ENCODE results near the gene ALDH2. TPM values are rescaled to one million over a fixed set of nuclear protein-coding genes. Genes with fewer than 3 reads are reported as not detected.
A peak's percentile ranks its signal among the peaks of the same experiment; 100 is the strongest.

ALDH2 gene
- polyA plus RNA-seq, 1 of the 3 experiments (the other 2 are of a cell fraction) = 67.5 TPM

DNA sequence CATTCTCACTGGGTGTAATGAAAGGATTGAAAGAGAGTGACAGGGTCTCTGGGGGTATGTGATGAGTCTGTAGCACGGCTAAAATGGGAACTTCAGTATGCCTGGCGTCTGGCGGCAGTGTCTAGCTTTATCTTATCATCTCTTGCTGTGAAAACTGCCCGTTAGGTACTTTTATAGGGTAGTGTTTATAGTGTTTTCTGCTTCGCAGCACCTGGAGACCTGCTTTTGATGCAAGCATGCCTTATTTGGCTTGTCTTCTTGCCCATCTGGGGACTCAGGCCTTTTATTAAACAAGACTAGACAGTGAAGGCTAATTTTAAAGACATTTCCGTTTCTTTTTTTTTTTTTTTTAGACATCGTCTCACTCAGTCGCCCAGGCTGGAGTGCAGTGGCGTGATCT is 36.3 kb upstream of the ALDH2 start:
- no peak overlapping the region for H3K4me3 ChIP-seq (ENCODE audit: low read depth in 2 of 2, low read length in 1 of 2)
- H3K4me1 ChIP-seq (ENCODE audit: control insufficient read depth in 1 of 2, insufficient read depth in 2 of 2, low read depth in 1 of 2, low read length in 1 of 2) = peaks cover 0 to 3% of the 10 kb centered on the region in 2 experiments; a peak in 1 of 4 replicates
- no peaks in the 10 kb centered on the region for H4K20me1 ChIP-seq (ENCODE audit: insufficient read depth)
- no peaks in the 10 kb centered on the region for H3K9me3 ChIP-seq
- H3K79me2 ChIP-seq (ENCODE audit: insufficient read depth) = no peaks in the 10 kb centered on the region
- peaks cover 10 to 13% of the 10 kb centered on the region in 2 experiments for H3K36me3 ChIP-seq (replicated peaks in 1 of 2; ENCODE audit: control insufficient read depth in 1 of 2, insufficient read depth in 2 of 2, low read length in 1 of 2)
- WGBS (ENCODE audit: low lambda C conversion rate) = 91% methylated on average over 7 of the region's 9 CpGs
- TF ChIP-seq EZH2phosphoT487 (IDR thresholded peaks at IDR 0.05; ENCODE audit: borderline replicate concordance, low read depth) (no peak), JUND (IDR thresholded peaks at IDR 0.05) (no peak), SMC3 (IDR thresholded peaks at IDR 0.05; ENCODE audit: low read depth, low read length) (no peak), FOSL2 (IDR thresholded peaks at IDR 0.05; ENCODE audit: borderline replicate concordance, low read depth) (no peak), ELF1 (IDR thresholded peaks at IDR 0.05) (no peak), FOXM1 (IDR thresholded peaks at IDR 0.05; ENCODE audit: low read depth) (no peak), RAD21 (IDR thresholded peaks at IDR 0.05; ENCODE audit: low read length) (no peak), SIN3A (IDR thresholded peaks at IDR 0.05; ENCODE audit: borderline replicate concordance, low read depth, low read length) (no peak), MEF2A (IDR thresholded peaks at IDR 0.05; ENCODE audit: borderline replicate concordance, low read depth) (no peak), EP300 (IDR thresholded peaks at IDR 0.05; ENCODE audit: borderline replicate concordance in 1 of 2, low read depth in 1 of 2, low read length in 1 of 2) (no peak)
- TF ChIP-seq, protein P1, sequence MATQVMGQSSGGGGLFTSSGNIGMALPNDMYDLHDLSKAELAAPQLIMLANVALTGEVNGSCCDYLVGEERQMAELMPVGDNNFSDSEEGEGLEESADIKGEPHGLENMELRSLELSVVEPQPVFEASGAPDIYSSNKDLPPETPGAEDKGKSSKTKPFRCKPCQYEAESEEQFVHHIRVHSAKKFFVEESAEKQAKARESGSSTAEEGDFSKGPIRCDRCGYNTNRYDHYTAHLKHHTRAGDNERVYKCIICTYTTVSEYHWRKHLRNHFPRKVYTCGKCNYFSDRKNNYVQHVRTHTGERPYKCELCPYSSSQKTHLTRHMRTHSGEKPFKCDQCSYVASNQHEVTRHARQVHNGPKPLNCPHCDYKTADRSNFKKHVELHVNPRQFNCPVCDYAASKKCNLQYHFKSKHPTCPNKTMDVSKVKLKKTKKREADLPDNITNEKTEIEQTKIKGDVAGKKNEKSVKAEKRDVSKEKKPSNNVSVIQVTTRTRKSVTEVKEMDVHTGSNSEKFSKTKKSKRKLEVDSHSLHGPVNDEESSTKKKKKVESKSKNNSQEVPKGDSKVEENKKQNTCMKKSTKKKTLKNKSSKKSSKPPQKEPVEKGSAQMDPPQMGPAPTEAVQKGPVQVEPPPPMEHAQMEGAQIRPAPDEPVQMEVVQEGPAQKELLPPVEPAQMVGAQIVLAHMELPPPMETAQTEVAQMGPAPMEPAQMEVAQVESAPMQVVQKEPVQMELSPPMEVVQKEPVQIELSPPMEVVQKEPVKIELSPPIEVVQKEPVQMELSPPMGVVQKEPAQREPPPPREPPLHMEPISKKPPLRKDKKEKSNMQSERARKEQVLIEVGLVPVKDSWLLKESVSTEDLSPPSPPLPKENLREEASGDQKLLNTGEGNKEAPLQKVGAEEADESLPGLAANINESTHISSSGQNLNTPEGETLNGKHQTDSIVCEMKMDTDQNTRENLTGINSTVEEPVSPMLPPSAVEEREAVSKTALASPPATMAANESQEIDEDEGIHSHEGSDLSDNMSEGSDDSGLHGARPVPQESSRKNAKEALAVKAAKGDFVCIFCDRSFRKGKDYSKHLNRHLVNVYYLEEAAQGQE (IDR thresholded peaks at IDR 0.05; ENCODE audit: low read depth, low read length) = no peak
- TF ChIP-seq, protein P2, sequence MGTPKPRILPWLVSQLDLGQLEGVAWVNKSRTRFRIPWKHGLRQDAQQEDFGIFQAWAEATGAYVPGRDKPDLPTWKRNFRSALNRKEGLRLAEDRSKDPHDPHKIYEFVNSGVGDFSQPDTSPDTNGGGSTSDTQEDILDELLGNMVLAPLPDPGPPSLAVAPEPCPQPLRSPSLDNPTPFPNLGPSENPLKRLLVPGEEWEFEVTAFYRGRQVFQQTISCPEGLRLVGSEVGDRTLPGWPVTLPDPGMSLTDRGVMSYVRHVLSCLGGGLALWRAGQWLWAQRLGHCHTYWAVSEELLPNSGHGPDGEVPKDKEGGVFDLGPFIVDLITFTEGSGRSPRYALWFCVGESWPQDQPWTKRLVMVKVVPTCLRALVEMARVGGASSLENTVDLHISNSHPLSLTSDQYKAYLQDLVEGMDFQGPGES (IDR thresholded peaks at IDR 0.05; ENCODE audit: low read depth, low read length) = no peak
- TF ChIP-seq, protein P3, sequence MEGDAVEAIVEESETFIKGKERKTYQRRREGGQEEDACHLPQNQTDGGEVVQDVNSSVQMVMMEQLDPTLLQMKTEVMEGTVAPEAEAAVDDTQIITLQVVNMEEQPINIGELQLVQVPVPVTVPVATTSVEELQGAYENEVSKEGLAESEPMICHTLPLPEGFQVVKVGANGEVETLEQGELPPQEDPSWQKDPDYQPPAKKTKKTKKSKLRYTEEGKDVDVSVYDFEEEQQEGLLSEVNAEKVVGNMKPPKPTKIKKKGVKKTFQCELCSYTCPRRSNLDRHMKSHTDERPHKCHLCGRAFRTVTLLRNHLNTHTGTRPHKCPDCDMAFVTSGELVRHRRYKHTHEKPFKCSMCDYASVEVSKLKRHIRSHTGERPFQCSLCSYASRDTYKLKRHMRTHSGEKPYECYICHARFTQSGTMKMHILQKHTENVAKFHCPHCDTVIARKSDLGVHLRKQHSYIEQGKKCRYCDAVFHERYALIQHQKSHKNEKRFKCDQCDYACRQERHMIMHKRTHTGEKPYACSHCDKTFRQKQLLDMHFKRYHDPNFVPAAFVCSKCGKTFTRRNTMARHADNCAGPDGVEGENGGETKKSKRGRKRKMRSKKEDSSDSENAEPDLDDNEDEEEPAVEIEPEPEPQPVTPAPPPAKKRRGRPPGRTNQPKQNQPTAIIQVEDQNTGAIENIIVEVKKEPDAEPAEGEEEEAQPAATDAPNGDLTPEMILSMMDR (IDR thresholded peaks at IDR 0.05) = no peak
- TF ChIP-seq, protein P4, sequence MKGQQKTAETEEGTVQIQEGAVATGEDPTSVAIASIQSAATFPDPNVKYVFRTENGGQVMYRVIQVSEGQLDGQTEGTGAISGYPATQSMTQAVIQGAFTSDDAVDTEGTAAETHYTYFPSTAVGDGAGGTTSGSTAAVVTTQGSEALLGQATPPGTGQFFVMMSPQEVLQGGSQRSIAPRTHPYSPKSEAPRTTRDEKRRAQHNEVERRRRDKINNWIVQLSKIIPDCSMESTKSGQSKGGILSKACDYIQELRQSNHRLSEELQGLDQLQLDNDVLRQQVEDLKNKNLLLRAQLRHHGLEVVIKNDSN (IDR thresholded peaks at IDR 0.05; ENCODE audit: borderline replicate concordance, low read depth) = no peak
- TF ChIP-seq, protein P5, sequence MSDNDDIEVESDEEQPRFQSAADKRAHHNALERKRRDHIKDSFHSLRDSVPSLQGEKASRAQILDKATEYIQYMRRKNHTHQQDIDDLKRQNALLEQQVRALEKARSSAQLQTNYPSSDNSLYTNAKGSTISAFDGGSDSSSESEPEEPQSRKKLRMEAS (IDR thresholded peaks at IDR 0.05; ENCODE audit: low read depth) = no peak
- H3K27me3 ChIP-seq (ENCODE audit: insufficient read depth) = no peaks in the 10 kb centered on the region
- no peaks in the 10 kb centered on the region for H3F3A ChIP-seq (replicated peaks; ENCODE audit: insufficient read depth)
- no peak overlapping the region for H3K9ac ChIP-seq
- ChIA-PET POLR2A (no interaction called here), CTCF (interaction anchor here (1.2 kb wide), 2 partner anchors 22 to 57 kb away, joined by 3 to 6 read pairs; no protein-coding TSS in a partner anchor)
- peak overlapping the region in 1 of 2 experiments; percentile 59; a peak in 2 of 4 replicates for H3K27ac ChIP-seq (ENCODE audit: low read depth in 2 of 2, low read length in 1 of 2)
- no peak for DNase-seq
- H3K9me2 ChIP-seq = no peaks in the 10 kb centered on the region
- H2AFZ ChIP-seq (ENCODE audit: low read depth) = no peak overlapping the region
- H3K4me2 ChIP-seq = no peak overlapping the region
